Osteoblast (primary cell): Measurements from ENCODE around the gene CCDC169. TPM values are rescaled to one million over a fixed set of nuclear protein-coding genes. Genes with fewer than 3 reads are reported as not detected.

ENCODE experiments used
- DNase-seq: peaks from one replicate; pipeline ENCODE4 v3.0.0; 2011; ENCODE audit warnings: low spot score, mixed read lengths; ENCODE audit not compliant: insufficient read length; ENCODE audit errors: missing footprints
- H2AFZ ChIP-seq: 2 replicates; pipeline ENCODE4 v1.6.0; 2011; ENCODE audit warnings: mild to moderate bottlenecking, low read length
- H3K27ac ChIP-seq: 2 replicates; pipeline ENCODE4 v1.5.1; 2011; ENCODE audit warnings: mild to moderate bottlenecking, low read depth, low read length, moderate library complexity
- H3K27me3 ChIP-seq: 2 replicates; pipeline ENCODE4 v1.6.0; 2012; ENCODE audit warnings: mild to moderate bottlenecking, control low read depth, inconsistent platforms, low read length, moderate library complexity; ENCODE audit not compliant: insufficient read depth
- H3K36me3 ChIP-seq: 2 replicates; pipeline ENCODE4 v1.5.1; 2011; ENCODE audit warnings: mild to moderate bottlenecking, low read length, control low read depth, moderate library complexity; ENCODE audit not compliant: insufficient read depth
- H3K4me1 ChIP-seq: 2 replicates; pipeline ENCODE4 v1.5.1; 2011; ENCODE audit warnings: mild to moderate bottlenecking, low read length, control low read depth, moderate library complexity; ENCODE audit not compliant: insufficient read depth
- H3K4me2 ChIP-seq: 2 replicates; pipeline ENCODE4 v1.6.0; 2011; ENCODE audit warnings: mild to moderate bottlenecking, low read length; ENCODE audit not compliant: insufficient read depth
- H3K4me3 ChIP-seq: fragments of 200-600 bp; sonication (generic); 3 replicates; pipeline ENCODE4 v1.5.1; 2012; ENCODE audit warnings: mild to moderate bottlenecking, low read length, inconsistent platforms; ENCODE audit not compliant: insufficient read depth
- H3K79me2 ChIP-seq: 2 replicates; pipeline ENCODE4 v1.6.0; 2012; ENCODE audit warnings: mild to moderate bottlenecking, low read length, control low read depth, inconsistent platforms; ENCODE audit not compliant: insufficient read depth
- H3K9me3 ChIP-seq: 2 replicates; pipeline ENCODE4 v1.5.1; 2011; ENCODE audit warnings: low read depth, low read length, control low read depth
- H4K20me1 ChIP-seq: 2 replicates; pipeline ENCODE4 v1.6.0; 2012; ENCODE audit warnings: mild to moderate bottlenecking, low read length, control low read depth; ENCODE audit not compliant: insufficient read depth
- CTCF ChIP-seq: IDR thresholded peaks from 2 replicates; pipeline ENCODE4 v1.5.1; 2011; ENCODE audit warnings: mild to moderate bottlenecking, low read depth, low read length, moderate library complexity; ENCODE audit errors: extremely low read depth
- total RNA-seq: library from RNA; depleted of rRNA; stranded (reverse); fragments of >200 nt; gene quantifications from 2 replicates; pipeline ENCODE4 v1.2.3, GENCODE V29; 2012

CCDC169 gene
- total RNA-seq, 1 donor = 5.1 TPM

- H3K79me2 ChIP-seq = peaks cover 52% of the 10 kb centered on the region
- TF ChIP-seq CTCF = no peak
- H3K4me1 ChIP-seq = peaks cover 22% of the 10 kb centered on the region
- no peaks in the 10 kb centered on the region for H3K9me3 ChIP-seq
- H4K20me1 ChIP-seq = peaks cover 9% of the 10 kb centered on the region
- peak overlapping the region; percentile 77 for H3K4me3 ChIP-seq
- H2AFZ ChIP-seq = no peak overlapping the region
- peak; percentile 11 for DNase-seq
- peak overlapping the region; percentile 99 for H3K27ac ChIP-seq
- H3K27me3 ChIP-seq = no peaks in the 10 kb centered on the region
- no peaks in the 10 kb centered on the region for H3K36me3 ChIP-seq
- peak overlapping the region; percentile 96 for H3K4me2 ChIP-seq
Measured at GRCh38 chr13:36344886-36345437, 47.3 kb upstream of the CCDC169 start.

GRCh38 chr13:36344173-36344572 lies 46.6 kb upstream of the CCDC169 start:
- Histone ChIP-seq H4K20me1 (peaks cover 9% of the 10 kb centered on the region), H3K9me3 (no peaks in the 10 kb centered on the region), H3K27ac (peak overlapping the region; percentile 99), H3K27me3 (no peaks in the 10 kb centered on the region), H2AFZ (no peak overlapping the region), H3K4me3 (peak overlapping the region; percentile 77), H3K4me2 (peak overlapping the region; percentile 96), H3K4me1 (peaks cover 22% of the 10 kb centered on the region), H3K36me3 (no peaks in the 10 kb centered on the region), H3K79me2 (peaks cover 60% of the 10 kb centered on the region)
- TF ChIP-seq CTCF = no peak
- no peak for DNase-seq

GRCh38 chr13:36343766-36344165 lies 46.2 kb upstream of the CCDC169 start:
- no peak overlapping the region for H3K27ac ChIP-seq
- H4K20me1 ChIP-seq = peaks cover 11% of the 10 kb centered on the region
- no peak overlapping the region for H2AFZ ChIP-seq
- no peak for TF ChIP-seq CTCF
- no peaks in the 10 kb centered on the region for H3K27me3 ChIP-seq
- H3K4me1 ChIP-seq = peaks cover 22% of the 10 kb centered on the region
- no peak overlapping the region for H3K4me3 ChIP-seq
- DNase-seq = peak; percentile 49
- H3K9me3 ChIP-seq = no peaks in the 10 kb centered on the region
- H3K4me2 ChIP-seq = peak overlapping the region; percentile 96
- peaks cover 64% of the 10 kb centered on the region for H3K79me2 ChIP-seq
- no peaks in the 10 kb centered on the region for H3K36me3 ChIP-seq

- peaks cover 22% of the 10 kb centered on the region for H3K4me1 ChIP-seq
- peaks cover 74% of the 10 kb centered on the region for H3K79me2 ChIP-seq
- TF ChIP-seq CTCF = no peak
- no peak overlapping the region for H3K27ac ChIP-seq
- H3K36me3 ChIP-seq = no peaks in the 10 kb centered on the region
- no peak overlapping the region for H3K4me2 ChIP-seq
- no peak overlapping the region for H2AFZ ChIP-seq
- no peak overlapping the region for H3K4me3 ChIP-seq
- peaks cover 15% of the 10 kb centered on the region for H4K20me1 ChIP-seq
- H3K9me3 ChIP-seq = no peaks in the 10 kb centered on the region
- no peaks in the 10 kb centered on the region for H3K27me3 ChIP-seq
- DNase-seq = no peak
Measured at GRCh38 chr13:36342715-36343114, 45.1 kb upstream of the CCDC169 start.
